ENCODE measurements around the gene CCDC124. TPM values are rescaled to one million over a fixed set of nuclear protein-coding genes. Genes with fewer than 3 reads are reported as not detected.

CCDC124 gene
- total and polyA plus RNA-seq, 2 of the 4 experiments (the other 2 are of a cell fraction) = 30.1 to 112 TPM

DNA sequence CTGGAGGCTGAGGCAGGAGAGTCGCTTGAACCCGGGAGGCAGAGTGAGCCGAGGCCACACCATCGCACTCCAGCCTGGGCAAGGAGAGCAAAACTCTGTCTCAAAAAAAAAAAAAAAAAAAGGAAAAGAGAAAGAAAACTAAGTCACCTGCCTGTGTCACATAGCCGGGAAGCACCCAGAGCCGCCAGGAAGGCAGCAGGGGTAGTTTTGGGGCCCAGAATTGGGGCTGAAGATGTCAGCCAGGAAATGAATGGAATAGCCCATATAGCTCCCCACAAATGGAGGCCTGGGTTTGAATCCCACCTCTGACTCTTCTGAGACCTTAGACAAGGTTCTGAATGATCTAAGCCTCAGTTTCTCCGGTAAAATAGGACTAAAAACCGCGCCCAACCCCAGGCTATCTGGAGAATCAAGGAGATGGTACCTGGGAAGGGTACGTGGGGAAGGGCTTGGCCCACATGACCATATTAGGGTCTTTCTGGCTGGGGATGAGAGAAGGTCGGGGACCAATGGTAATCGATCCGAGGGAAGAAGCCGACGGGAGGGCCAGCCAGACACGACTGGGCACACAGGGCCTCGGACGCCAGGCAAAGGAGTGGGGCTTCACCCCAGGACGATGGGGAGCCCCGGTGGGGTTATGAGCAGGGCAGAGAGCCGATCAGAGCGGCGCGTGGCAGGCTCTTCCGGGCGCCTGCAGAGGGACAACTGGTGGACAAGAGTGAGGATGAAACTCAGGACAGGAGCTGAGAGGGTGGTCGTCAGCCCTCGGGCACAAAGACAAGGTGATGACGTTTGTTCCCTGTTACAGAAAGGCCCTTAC is 14.4 kb downstream of the CCDC124 start (continued):
- TF ChIP-seq RCOR1 (IDR thresholded peaks at IDR 0.05; ENCODE audit: insufficient replicate concordance, low read length) = no peak

GRCh38 chr19:17947815-17948513 is 15.1 kb downstream of the CCDC124 start:
- H2AK9ac ChIP-seq (replicated peaks; ENCODE audit: low read depth, low read length, poor library complexity) = no peak overlapping the region
- intact Hi-C loops (cut with micrococcal nuclease) = loop anchor here (2.0 kb wide), 1 partner anchor 49 kb away; no protein-coding TSS in a partner anchor
- ChIA-PET CTCF (no interaction called here), POLR2A (ENCODE audit: unreplicated experiment) (interaction anchor here (0.6 kb wide), 1 partner anchor 82 kb away, joined by 15 read pairs; no protein-coding TSS in a partner anchor)
- no peak overlapping the region for H3K4ac ChIP-seq (ENCODE audit: low read depth, low read length)
- H4K8ac ChIP-seq (ENCODE audit: low read depth in 2 of 2, low read length in 2 of 2) = peak overlapping the region in 1 of 2 experiments; percentile 44; a peak in 2 of 4 replicates
- peak overlapping the region; percentile 56 for H3K4me3 ChIP-seq (ENCODE audit: insufficient read depth, low read depth, low read length)
- H2BK120ac ChIP-seq (ENCODE audit: low read depth, low read length) = no peak overlapping the region
- DNase-seq = peak; percentile 87
- no peak overlapping the region for H3K23ac ChIP-seq (ENCODE audit: low read depth, low read length)
- in situ Hi-C loops (cut with MboI; ENCODE audit: low sequenced_read_pairs) = loop anchor here (25.0 kb wide), 1 partner anchor 114 kb away; no protein-coding TSS in a partner anchor
- H4K5ac ChIP-seq (ENCODE audit: low read depth, low read length) = no peak overlapping the region
- H3K9ac ChIP-seq (ENCODE audit: low read depth, low read length) = no peak overlapping the region
- peak overlapping the region; percentile 90 for H2AFZ ChIP-seq (replicated peaks; ENCODE audit: low read length, poor library complexity)
- 0% methylated on average over 4 of the region's 92 CpGs; no CpG with 5 or more reads in 1 of the 2 experiments for WGBS, 2 experiments (ENCODE audit: extremely low coverage in 2 of 2, insufficient read length in 1 of 2)
- no peak for TF ChIP-seq BHLHE40 (IDR thresholded peaks at IDR 0.05; ENCODE audit: low read depth, low read length)
- TF ChIP-seq USF2 (IDR thresholded peaks at IDR 0.05; ENCODE audit: low read depth, low read length) = peak; percentile 30; the same call in 1 of the 2 replicates
- TF ChIP-seq MAZ (IDR thresholded peaks at IDR 0.05; ENCODE audit: borderline replicate concordance, low read depth, low read length) = peak; percentile 99
- peak; percentile 55 for TF ChIP-seq MXI1 (IDR thresholded peaks at IDR 0.05; ENCODE audit: borderline replicate concordance, low read depth, low read length)
- H2AK5ac ChIP-seq (ENCODE audit: low read depth, low read length) = no peak overlapping the region
- peaks cover 5% of the 10 kb centered on the region for H3K4me1 ChIP-seq (ENCODE audit: control insufficient read depth, insufficient read depth, low read length)
- ATAC-seq (ENCODE audit: low read depth) = peak; percentile 87
- 0 out of 2 replicates have a peak, but pooled peaks cover 3% of the 10 kb centered on the region for H3K9me1 ChIP-seq (ENCODE audit: insufficient read depth, low read length)
- H3K79me1 ChIP-seq (ENCODE audit: low read depth in 1 of 2, low read length in 2 of 2) = no peaks in the 10 kb centered on the region
- peak overlapping the region; percentile 62; the same call in 1 of the 2 replicates for H3K4me2 ChIP-seq (ENCODE audit: low read depth, low read length)
- H3K14ac ChIP-seq (replicated peaks; ENCODE audit: low read depth, low read length) = no peak overlapping the region
- H3K27ac ChIP-seq (ENCODE audit: insufficient read depth, low read length) = no peak overlapping the region; the same call in 1 of the 2 replicates
- no peaks in the 10 kb centered on the region for H3K36me3 ChIP-seq (ENCODE audit: control insufficient read depth, insufficient read depth, low read length)
- BruUV-seq (replicated peaks) = no TSS peak
- no peak overlapping the region for H2BK15ac ChIP-seq (ENCODE audit: low read depth, low read length)
- peaks cover 44% of the 10 kb centered on the region for H3K27me3 ChIP-seq (ENCODE audit: control insufficient read depth, insufficient read depth, low read length)
- H3K9me3 ChIP-seq (ENCODE audit: control insufficient read depth, insufficient read depth, low read length) = no peaks in the 10 kb centered on the region
- H3K56ac ChIP-seq (ENCODE audit: extremely low read depth, insufficient read depth, low read length) = no peak overlapping the region
- H2BK5ac ChIP-seq (ENCODE audit: low read depth, low read length, poor library complexity, severe bottlenecking) = no peak overlapping the region
- dilution Hi-C loops (cut with HindIII; ENCODE audit: low sequenced_read_pairs, unreplicated experiment) = no loop called here
- H2BK20ac ChIP-seq (ENCODE audit: low read depth, low read length) = no peak overlapping the region
- H3K18ac ChIP-seq (ENCODE audit: low read depth, low read length) = no peak overlapping the region
- no peak overlapping the region for H4K91ac ChIP-seq (ENCODE audit: insufficient read depth, low read depth, low read length)
- H4K20me1 ChIP-seq (ENCODE audit: insufficient read depth, low read length) = peaks cover 28% of the 10 kb centered on the region

Measured in IMR-90 (cell line).